OCI-LY7 (cell line): ENCODE data around the gene C2.

Experiments used
- CTCF ChIP-seq: fragments of 200-600 bp; sonication (generic); conservative IDR thresholded peaks from 2 replicates; pipeline ENCODE4 v1.5.1; 2014; ENCODE audit warnings: mild to moderate bottlenecking, antibody characterized with exemption, low read length, moderate library complexity, mixed read lengths
- EZH2phosphoT487 ChIP-seq: fragments of 200-600 bp; sonication (generic); IDR thresholded peaks from 2 replicates; pipeline ENCODE4 v1.6.1; 2018; ENCODE audit warnings: low read depth, borderline replicate concordance, mild to moderate bottlenecking, mixed run types, antibody characterized with exemption, low read length, moderate library complexity, mixed read lengths

- TF ChIP-seq EZH2phosphoT487 (no peak), CTCF (no peak)
Measured at GRCh38 chr6:31943742-31944141, 16.2 kb downstream of the C2 start.
